Measurements from ENCODE around the gene RBM47.

RBM47 gene

GRCh38 chr4:40423735-40424134, 205.9 kb downstream of the RBM47 start:
- H3K4me2 ChIP-seq: no peak overlapping the region
- TF ChIP-seq, protein P1, sequence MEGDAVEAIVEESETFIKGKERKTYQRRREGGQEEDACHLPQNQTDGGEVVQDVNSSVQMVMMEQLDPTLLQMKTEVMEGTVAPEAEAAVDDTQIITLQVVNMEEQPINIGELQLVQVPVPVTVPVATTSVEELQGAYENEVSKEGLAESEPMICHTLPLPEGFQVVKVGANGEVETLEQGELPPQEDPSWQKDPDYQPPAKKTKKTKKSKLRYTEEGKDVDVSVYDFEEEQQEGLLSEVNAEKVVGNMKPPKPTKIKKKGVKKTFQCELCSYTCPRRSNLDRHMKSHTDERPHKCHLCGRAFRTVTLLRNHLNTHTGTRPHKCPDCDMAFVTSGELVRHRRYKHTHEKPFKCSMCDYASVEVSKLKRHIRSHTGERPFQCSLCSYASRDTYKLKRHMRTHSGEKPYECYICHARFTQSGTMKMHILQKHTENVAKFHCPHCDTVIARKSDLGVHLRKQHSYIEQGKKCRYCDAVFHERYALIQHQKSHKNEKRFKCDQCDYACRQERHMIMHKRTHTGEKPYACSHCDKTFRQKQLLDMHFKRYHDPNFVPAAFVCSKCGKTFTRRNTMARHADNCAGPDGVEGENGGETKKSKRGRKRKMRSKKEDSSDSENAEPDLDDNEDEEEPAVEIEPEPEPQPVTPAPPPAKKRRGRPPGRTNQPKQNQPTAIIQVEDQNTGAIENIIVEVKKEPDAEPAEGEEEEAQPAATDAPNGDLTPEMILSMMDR (conservative IDR thresholded peaks at IDR 0.05; ENCODE audit: low read depth, low read length): no peak
- no peaks in the 10 kb centered on the region for H3K36me3 ChIP-seq (ENCODE audit: insufficient read depth)

GRCh38 chr4:40421839-40422708, 207.6 kb downstream of the RBM47 start:
- no peak overlapping the region for H3K9ac ChIP-seq

More at GRCh38 chr4:40423735-40424134, 205.9 kb downstream of the RBM47 start:
- peaks cover 16% of the 10 kb centered on the region for H3K4me1 ChIP-seq (ENCODE audit: low read depth, poor library complexity, severe bottlenecking)
- no peak overlapping the region for H3K9ac ChIP-seq
- no peaks in the 10 kb centered on the region for H4K20me1 ChIP-seq (ENCODE audit: insufficient read depth)
- H3K4me3 ChIP-seq (IDR thresholded peaks at IDR 0.05; ENCODE audit: insufficient read depth, low read depth, low read length): no peak overlapping the region
- H3K27me3 ChIP-seq (ENCODE audit: insufficient read depth, low read depth): no peaks in the 10 kb centered on the region
- H3K27ac ChIP-seq: no peak overlapping the region
- no peak overlapping the region for H2AFZ ChIP-seq (ENCODE audit: low read depth)
- no peaks in the 10 kb centered on the region for H3K79me2 ChIP-seq (ENCODE audit: insufficient read depth, low read depth)

DNA sequence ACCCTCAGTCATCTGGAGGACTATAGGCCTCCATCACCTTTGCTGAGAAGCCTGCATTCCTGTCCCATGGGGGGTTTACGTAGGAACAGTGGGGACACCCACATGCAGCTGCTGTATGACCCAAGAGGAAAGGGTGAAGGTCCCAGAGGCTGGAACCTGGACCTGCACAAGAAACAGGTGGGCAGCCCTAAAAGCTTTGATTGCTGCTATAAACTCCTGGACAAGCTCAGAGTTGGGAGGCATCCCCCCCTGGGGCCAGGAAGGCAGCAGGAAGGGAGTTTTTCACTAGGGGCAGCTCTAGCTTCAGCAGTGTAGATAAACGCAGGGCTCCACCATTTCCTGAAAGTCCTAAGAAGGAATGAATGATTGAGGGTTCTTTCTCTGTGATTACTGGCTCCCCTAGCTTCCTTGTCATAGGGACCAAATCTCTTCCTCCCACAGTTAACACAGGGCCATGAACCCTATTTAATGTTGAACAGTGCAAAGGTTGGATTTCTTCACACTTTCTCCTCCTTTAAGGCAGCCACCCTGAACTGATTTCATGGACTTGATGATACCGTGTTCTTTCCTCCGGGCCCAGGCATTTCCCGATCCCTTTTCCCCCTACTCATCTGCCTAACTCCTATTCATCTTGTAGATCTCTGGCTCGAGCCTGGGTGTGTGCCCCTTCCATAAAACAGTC, 210.3 kb downstream of the RBM47 start:
- no peaks in the 10 kb centered on the region for H4K20me1 ChIP-seq (ENCODE audit: insufficient read depth)
- H3K79me2 ChIP-seq (ENCODE audit: insufficient read depth, low read depth): no peaks in the 10 kb centered on the region
- H3K4me2 ChIP-seq: no peak overlapping the region
- no peak overlapping the region for H3K9ac ChIP-seq
- no peak overlapping the region for H2AFZ ChIP-seq (ENCODE audit: low read depth)
- no peaks in the 10 kb centered on the region for H3K27me3 ChIP-seq (ENCODE audit: insufficient read depth, low read depth)
- no peak overlapping the region for H3K27ac ChIP-seq
- no peaks in the 10 kb centered on the region for H3K36me3 ChIP-seq (ENCODE audit: insufficient read depth)
- H3K4me3 ChIP-seq (IDR thresholded peaks at IDR 0.05; ENCODE audit: insufficient read depth, low read depth, low read length): no peak overlapping the region
- H3K4me1 ChIP-seq (ENCODE audit: low read depth, poor library complexity, severe bottlenecking): peaks cover 12% of the 10 kb centered on the region
- TF ChIP-seq, protein P1 (conservative IDR thresholded peaks at IDR 0.05; ENCODE audit: low read depth, low read length): no peak

More at GRCh38 chr4:40421839-40422708, 207.6 kb downstream of the RBM47 start:
- H3K36me3 ChIP-seq (ENCODE audit: insufficient read depth): no peaks in the 10 kb centered on the region
- H3K4me1 ChIP-seq (ENCODE audit: low read depth, poor library complexity, severe bottlenecking): peaks cover 12% of the 10 kb centered on the region
- no peak overlapping the region for H3K27ac ChIP-seq
- H3K27me3 ChIP-seq (ENCODE audit: insufficient read depth, low read depth): no peaks in the 10 kb centered on the region
- H3K4me3 ChIP-seq (IDR thresholded peaks at IDR 0.05; ENCODE audit: insufficient read depth, low read depth, low read length): no peak overlapping the region
- H4K20me1 ChIP-seq (ENCODE audit: insufficient read depth): no peaks in the 10 kb centered on the region
- H3K4me2 ChIP-seq: no peak overlapping the region
- no peak overlapping the region for H2AFZ ChIP-seq (ENCODE audit: low read depth)
- no peaks in the 10 kb centered on the region for H3K79me2 ChIP-seq (ENCODE audit: insufficient read depth, low read depth)
- TF ChIP-seq, protein P1 (conservative IDR thresholded peaks at IDR 0.05; ENCODE audit: low read depth, low read length): no peak

- Histone ChIP-seq H3K36me3 (ENCODE audit: insufficient read depth) (no peaks in the 10 kb centered on the region), H4K20me1 (ENCODE audit: insufficient read depth) (no peaks in the 10 kb centered on the region), H3K27ac (no peak overlapping the region), H3K27me3 (ENCODE audit: insufficient read depth, low read depth) (no peaks in the 10 kb centered on the region), H3K9ac (no peak overlapping the region), H3K4me2 (no peak overlapping the region), H3K79me2 (ENCODE audit: insufficient read depth, low read depth) (no peaks in the 10 kb centered on the region), H2AFZ (ENCODE audit: low read depth) (no peak overlapping the region), H3K4me3 (IDR thresholded peaks at IDR 0.05; ENCODE audit: insufficient read depth, low read depth, low read length) (no peak overlapping the region), H3K4me1 (ENCODE audit: low read depth, poor library complexity, severe bottlenecking) (peaks cover 12% of the 10 kb centered on the region)
- TF ChIP-seq, protein P1 (conservative IDR thresholded peaks at IDR 0.05; ENCODE audit: low read depth, low read length): no peak
Measured at GRCh38 chr4:40418430-40419230, 211.0 kb downstream of the RBM47 start.
